ENCODE results near the gene RPP30.
A peak's percentile ranks its signal among the peaks of the same experiment; 100 is the strongest.

Gene RPP30

GRCh38 chr10:90871766-90872647 lies at the start of gene RPP30:
RPP30 (plus strand) TSS chr10:90871974; CDS start chr10:90871987, 13 bp downstream.
- Histone ChIP-seq H3K4me3 (replicated peaks; ENCODE audit: low read depth, low read length) (peak within 1 kb of the TSS; percentile 95), H3K27me3 (replicated peaks; ENCODE audit: control insufficient read depth, insufficient read depth, low read length) (no peaks in the 10 kb centered on the region), H3K36me3 (ENCODE audit: control insufficient read depth, insufficient read depth, low read length) (0 out of 2 replicates have a peak, but pooled peaks cover under 1% of the 10 kb centered on the region)
- peak; percentile 88 for DNase-seq (ENCODE audit: extremely low read depth, insufficient read length)
- no peak for TF ChIP-seq CTCF (IDR thresholded peaks at IDR 0.05; ENCODE audit: insufficient read depth, low read length, poor library complexity, severe bottlenecking)

GRCh38 chr10:90822508-90822907 lies 49.3 kb upstream of the RPP30 start:
- H3K36me3 ChIP-seq (ENCODE audit: control insufficient read depth, insufficient read depth, low read length) = no peaks in the 10 kb centered on the region
- H3K27me3 ChIP-seq (replicated peaks; ENCODE audit: control insufficient read depth, insufficient read depth, low read length) = no peaks in the 10 kb centered on the region
- H3K4me3 ChIP-seq (replicated peaks; ENCODE audit: low read depth, low read length) = no peak overlapping the region
- no peak for TF ChIP-seq CTCF (IDR thresholded peaks at IDR 0.05; ENCODE audit: insufficient read depth, low read length, poor library complexity, severe bottlenecking)
- DNase-seq (ENCODE audit: extremely low read depth, insufficient read length) = no peak

GRCh38 chr10:90832111-90832510 lies 39.7 kb upstream of the RPP30 start:
- TF ChIP-seq CTCF (IDR thresholded peaks at IDR 0.05; ENCODE audit: insufficient read depth, low read length, poor library complexity, severe bottlenecking) = no peak
- Histone ChIP-seq H3K36me3 (ENCODE audit: control insufficient read depth, insufficient read depth, low read length) (no peaks in the 10 kb centered on the region), H3K4me3 (replicated peaks; ENCODE audit: low read depth, low read length) (no peak overlapping the region), H3K27me3 (replicated peaks; ENCODE audit: control insufficient read depth, insufficient read depth, low read length) (no peaks in the 10 kb centered on the region)
- no peak for DNase-seq (ENCODE audit: extremely low read depth, insufficient read length)

GRCh38 chr10:90834326-90834725 lies 37.4 kb upstream of the RPP30 start:
- TF ChIP-seq CTCF (IDR thresholded peaks at IDR 0.05; ENCODE audit: insufficient read depth, low read length, poor library complexity, severe bottlenecking) = no peak

GRCh38 chr10:90837486-90837885 lies 34.3 kb upstream of the RPP30 start:
- DNase-seq (ENCODE audit: extremely low read depth, insufficient read length) = no peak
- TF ChIP-seq CTCF (IDR thresholded peaks at IDR 0.05; ENCODE audit: insufficient read depth, low read length, poor library complexity, severe bottlenecking) = no peak
- no peaks in the 10 kb centered on the region for H3K36me3 ChIP-seq (ENCODE audit: control insufficient read depth, insufficient read depth, low read length)
- no peaks in the 10 kb centered on the region; the same call in 1 of the 2 replicates for H3K27me3 ChIP-seq (replicated peaks; ENCODE audit: control insufficient read depth, insufficient read depth, low read length)
- H3K4me3 ChIP-seq (replicated peaks; ENCODE audit: low read depth, low read length) = no peak overlapping the region

More at GRCh38 chr10:90834326-90834725, 37.4 kb upstream of the RPP30 start:
- Histone ChIP-seq H3K27me3 (replicated peaks; ENCODE audit: control insufficient read depth, insufficient read depth, low read length) (no peaks in the 10 kb centered on the region), H3K4me3 (replicated peaks; ENCODE audit: low read depth, low read length) (no peak overlapping the region), H3K36me3 (ENCODE audit: control insufficient read depth, insufficient read depth, low read length) (no peaks in the 10 kb centered on the region)
- DNase-seq (ENCODE audit: extremely low read depth, insufficient read length) = no peak
